ENCODE data around the gene SLC38A3. TPM values are rescaled to one million over a fixed set of nuclear protein-coding genes. Genes with fewer than 3 reads are reported as not detected.

Gene SLC38A3
- total RNA-seq, 2 experiments from 2014 or later = not detected

DNA sequence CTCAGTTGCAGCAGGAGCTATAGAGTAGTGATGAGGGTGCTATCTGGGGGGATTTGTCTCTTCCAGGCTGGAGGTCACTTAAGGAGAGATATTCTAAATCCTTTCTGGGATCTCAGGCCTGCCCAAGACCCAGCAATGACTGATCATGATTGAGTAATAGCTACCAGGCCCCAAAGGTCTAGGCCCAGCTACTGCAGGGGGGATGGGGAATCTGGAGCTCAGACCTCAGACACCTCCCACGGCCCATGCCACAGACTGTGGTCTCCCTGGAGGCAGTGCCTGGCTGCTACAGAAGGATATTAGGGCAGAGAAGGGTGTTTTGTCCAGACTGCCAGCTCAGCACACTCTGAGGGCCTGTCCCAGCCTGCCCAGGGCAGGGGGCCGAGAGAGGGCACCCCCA, 6.9 kb downstream of the SLC38A3 start:
- no peak overlapping the region for H3K4me3 Mint-ChIP-seq
- no peaks in the 10 kb centered on the region for H3K9me3 Mint-ChIP-seq (ENCODE audit: low read depth)
- DNase-seq (no peak), ATAC-seq (peak; percentile 43)
- H3K27me3 Mint-ChIP-seq = peaks cover 12% of the 10 kb centered on the region
- H3K4me1 Mint-ChIP-seq = peaks cover 2% of the 10 kb centered on the region
- no peak overlapping the region for H3K27ac Mint-ChIP-seq
- CTCF ChIA-PET = interaction anchor here (0.7 to 12.4 kb wide), 5 partner anchors 9 to 48 kb away, joined by 3 to 95 read pairs (median 4); partner anchors contain the start of gene GNAT1
- H3K36me3 Mint-ChIP-seq = no peaks in the 10 kb centered on the region

DNA sequence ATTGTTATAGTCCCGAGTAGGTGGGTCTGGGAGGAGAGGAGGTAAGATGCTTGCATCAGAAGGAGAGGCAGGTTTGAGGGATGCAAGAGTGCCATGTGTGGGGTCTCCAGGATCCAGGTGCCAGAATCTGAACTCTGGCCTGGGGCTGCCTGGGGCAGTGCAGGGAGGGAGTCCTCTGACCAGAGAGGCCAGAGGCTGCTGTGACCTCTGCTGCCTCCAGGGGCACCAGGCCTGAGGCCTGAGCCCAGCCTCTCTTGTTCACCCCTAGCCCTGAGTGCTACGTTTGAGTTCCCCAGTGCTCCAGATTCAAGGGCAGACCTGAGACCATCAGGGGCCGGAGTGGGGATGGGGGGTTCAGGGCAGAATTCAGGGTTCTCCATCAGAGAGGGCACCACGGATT, 7.4 kb downstream of the SLC38A3 start:
- CTCF ChIA-PET = interaction anchor here (3.1 to 12.4 kb wide), 2 partner anchors 14 to 19 kb away, joined by 17 to 95 read pairs; partner anchors contain the start of gene GNAT1
- Mint-ChIP-seq H3K36me3 (no peaks in the 10 kb centered on the region), H3K4me1 (peaks cover 2% of the 10 kb centered on the region), H3K4me3 (no peak overlapping the region), H3K27me3 (peaks cover 8% of the 10 kb centered on the region), H3K27ac (no peak overlapping the region), H3K9me3 (ENCODE audit: low read depth) (no peaks in the 10 kb centered on the region)
- DNase-seq = no peak
- ATAC-seq = no peak

DNA sequence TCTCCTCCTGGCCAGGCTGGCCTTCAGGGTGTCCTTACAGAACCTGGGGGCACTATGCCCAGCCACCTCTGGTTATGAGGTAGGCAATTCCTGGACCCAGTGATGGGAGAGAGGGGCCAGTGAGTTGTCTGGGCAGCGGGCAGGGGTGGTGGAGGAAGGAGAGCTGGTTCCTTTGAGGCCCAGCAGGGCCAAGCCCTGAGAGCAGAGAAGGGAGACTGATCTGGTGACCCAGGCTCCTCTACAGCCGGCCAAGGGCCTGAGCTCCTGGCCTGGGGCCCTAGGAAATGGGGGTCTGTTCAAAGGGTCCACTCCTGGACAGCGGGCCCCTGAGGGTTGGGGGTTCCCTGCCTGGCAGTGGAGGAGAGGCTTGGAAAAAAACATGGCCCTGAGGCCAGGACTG, 7.9 kb downstream of the SLC38A3 start:
- no peak for ATAC-seq
- no peak for DNase-seq
- peaks cover 2% of the 10 kb centered on the region for H3K4me1 Mint-ChIP-seq
- CTCF ChIA-PET = interaction anchor here (1.1 to 12.4 kb wide), 2 partner anchors 13 to 20 kb away, joined by 3 to 95 read pairs; partner anchors contain the start of gene GNAT1
- H3K9me3 Mint-ChIP-seq (ENCODE audit: low read depth) = no peaks in the 10 kb centered on the region
- no peaks in the 10 kb centered on the region for H3K36me3 Mint-ChIP-seq
- H3K4me3 Mint-ChIP-seq = no peak overlapping the region
- H3K27ac Mint-ChIP-seq = no peak overlapping the region
- H3K27me3 Mint-ChIP-seq = peaks cover 3% of the 10 kb centered on the region

DNA sequence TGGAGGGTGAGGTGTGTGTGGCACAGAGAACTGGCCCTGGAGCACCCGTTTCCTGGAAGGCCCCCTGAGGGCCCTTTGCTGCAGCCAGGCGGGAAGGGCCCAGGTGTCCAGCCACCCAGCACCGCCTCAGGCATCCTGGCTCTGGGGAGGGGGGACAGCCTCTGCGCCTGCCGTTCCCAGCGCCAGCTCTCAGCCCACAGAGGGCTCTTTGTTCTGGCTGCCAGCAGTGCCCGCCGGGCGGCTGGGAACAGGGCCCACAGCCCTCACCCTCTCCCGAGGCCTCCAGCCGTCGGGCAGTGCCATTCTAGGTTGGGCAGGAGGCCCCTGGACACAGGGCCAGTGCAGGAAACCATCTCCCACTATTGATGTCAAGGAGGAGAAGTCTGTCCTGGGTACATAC, 8.3 kb downstream of the SLC38A3 start:
- no peaks in the 10 kb centered on the region for H3K9me3 Mint-ChIP-seq (ENCODE audit: low read depth)
- no peak overlapping the region for H3K27ac Mint-ChIP-seq
- CTCF ChIA-PET = interaction anchor here (1.0 to 12.4 kb wide), 3 partner anchors 13 to 30 kb away, joined by 3 to 95 read pairs (median 3); partner anchors contain the start of gene GNAT1
- no peak overlapping the region for H3K4me3 Mint-ChIP-seq
- H3K4me1 Mint-ChIP-seq = peaks cover 2% of the 10 kb centered on the region
- H3K36me3 Mint-ChIP-seq = no peaks in the 10 kb centered on the region
- ATAC-seq = no peak
- DNase-seq = no peak
- H3K27me3 Mint-ChIP-seq = peaks cover 3% of the 10 kb centered on the region

DNA sequence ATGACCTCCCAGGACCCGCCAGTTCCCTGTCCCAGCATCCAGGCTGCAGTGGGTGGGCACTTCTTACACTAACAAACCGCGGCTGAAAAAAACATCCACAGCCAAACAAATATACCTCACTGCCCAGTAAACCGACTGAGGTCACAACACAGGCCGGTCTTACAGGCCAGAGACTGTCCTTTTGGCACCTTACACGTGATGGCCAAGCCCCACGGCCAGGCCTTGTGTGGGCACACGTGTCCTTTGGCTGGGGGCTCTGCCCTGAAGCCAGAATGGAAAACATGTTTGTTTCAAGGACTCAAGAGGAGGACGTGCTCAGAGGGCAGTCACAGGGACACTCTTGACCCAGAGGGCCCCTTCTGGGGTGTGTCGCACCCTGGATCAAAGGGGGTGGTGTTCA, 9.8 kb downstream of the SLC38A3 start:
- no peak overlapping the region for H3K27ac Mint-ChIP-seq
- DNase-seq = no peak
- H3K4me3 Mint-ChIP-seq = no peak overlapping the region
- no peak for ATAC-seq
- CTCF ChIA-PET = interaction anchor here (1.0 to 17.1 kb wide), 4 partner anchors 10 to 34 kb away, joined by 3 to 398 read pairs (median 6); partner anchors contain the start of gene GNAT1
- H3K4me1 Mint-ChIP-seq = peaks cover 2% of the 10 kb centered on the region
- no peaks in the 10 kb centered on the region for H3K36me3 Mint-ChIP-seq
- no peaks in the 10 kb centered on the region for H3K27me3 Mint-ChIP-seq
- no peaks in the 10 kb centered on the region for H3K9me3 Mint-ChIP-seq (ENCODE audit: low read depth)

DNA sequence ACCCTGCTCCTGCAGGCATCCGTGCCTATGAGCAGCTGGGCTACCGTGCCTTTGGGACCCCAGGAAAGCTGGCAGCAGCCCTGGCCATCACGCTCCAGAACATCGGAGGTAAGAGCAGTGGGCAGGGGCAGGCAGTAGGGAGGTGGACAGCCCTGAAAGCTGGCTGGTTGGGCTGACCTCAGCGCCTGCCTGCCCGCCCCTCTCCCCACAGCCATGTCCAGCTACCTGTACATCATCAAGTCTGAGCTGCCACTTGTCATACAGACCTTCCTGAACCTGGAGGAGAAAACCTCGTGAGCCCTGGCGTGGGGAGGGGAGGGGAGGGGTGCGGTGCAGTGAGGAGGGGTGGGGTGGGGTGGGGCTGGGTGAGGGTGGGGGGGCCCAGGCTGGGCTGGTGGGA, 10.5 kb downstream of the SLC38A3 start:
- CTCF ChIA-PET = interaction anchor here (1.0 to 17.1 kb wide), 4 partner anchors 9 to 34 kb away, joined by 3 to 398 read pairs (median 6); partner anchors contain the start of gene GNAT1
- Mint-ChIP-seq H3K4me3 (no peak overlapping the region), H3K4me1 (peaks cover 3% of the 10 kb centered on the region)

DNA sequence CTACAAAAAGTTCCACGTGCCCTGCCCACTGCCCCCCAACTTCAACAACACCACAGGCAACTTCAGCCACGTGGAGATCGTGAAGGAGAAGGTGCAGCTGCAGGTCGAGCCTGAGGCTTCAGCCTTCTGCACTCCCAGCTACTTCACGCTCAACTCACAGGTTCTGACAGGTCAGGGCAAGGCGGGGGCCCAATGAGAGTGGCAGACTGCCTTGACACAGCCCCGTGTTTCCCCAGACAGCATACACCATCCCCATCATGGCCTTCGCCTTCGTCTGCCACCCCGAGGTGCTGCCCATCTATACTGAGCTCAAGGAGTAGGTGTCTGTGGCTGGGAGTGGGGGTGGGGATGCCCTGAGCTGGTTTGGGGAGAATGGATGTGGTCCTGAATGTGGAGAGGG, 12.6 kb downstream of the SLC38A3 start:
- H3K4me3 Mint-ChIP-seq = no peak overlapping the region
- CTCF ChIA-PET = interaction anchor here (1.5 to 17.1 kb wide), 3 partner anchors 8 to 29 kb away, joined by 6 to 398 read pairs (median 9); partner anchors contain the start of gene GNAT1
- no peak overlapping the region for H3K27ac Mint-ChIP-seq
- H3K27me3 Mint-ChIP-seq = no peaks in the 10 kb centered on the region
- ATAC-seq = no peak
- H3K4me1 Mint-ChIP-seq = peaks cover 7% of the 10 kb centered on the region
- no peak for DNase-seq
- H3K36me3 Mint-ChIP-seq = no peaks in the 10 kb centered on the region
- H3K9me3 Mint-ChIP-seq (ENCODE audit: low read depth) = no peaks in the 10 kb centered on the region

More for the DNA sequence above, 10.5 kb downstream of the SLC38A3 start:
- Mint-ChIP-seq H3K27me3 (no peaks in the 10 kb centered on the region), H3K36me3 (no peaks in the 10 kb centered on the region), H3K27ac (no peak overlapping the region), H3K9me3 (ENCODE audit: low read depth) (no peaks in the 10 kb centered on the region)
- ATAC-seq (no peak), DNase-seq (no peak)

DNA sequence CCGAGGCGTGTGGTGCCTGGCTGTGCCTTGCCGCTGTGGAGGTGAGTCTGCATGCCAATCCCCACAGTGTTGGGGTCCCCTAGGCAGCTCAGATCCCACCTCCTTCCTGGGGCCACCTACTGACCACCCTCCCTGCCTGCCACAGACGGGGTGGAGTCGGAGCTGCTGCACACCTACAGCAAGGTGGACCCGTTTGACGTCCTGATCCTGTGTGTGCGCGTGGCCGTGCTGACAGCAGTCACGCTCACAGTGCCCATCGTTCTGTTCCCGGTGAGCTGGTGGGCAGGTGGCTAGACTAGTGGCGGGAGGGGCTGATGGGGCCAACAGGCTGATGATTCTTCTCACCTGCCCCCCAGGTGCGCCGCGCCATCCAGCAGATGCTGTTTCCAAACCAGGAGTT, 13.4 kb downstream of the SLC38A3 start:
- Mint-ChIP-seq H3K36me3 (no peaks in the 10 kb centered on the region), H3K4me3 (no peak overlapping the region), H3K9me3 (ENCODE audit: low read depth) (no peaks in the 10 kb centered on the region), H3K27ac (no peak overlapping the region), H3K27me3 (peaks cover 2% of the 10 kb centered on the region), H3K4me1 (peaks cover 7% of the 10 kb centered on the region)
- CTCF ChIA-PET = interaction anchor here (1.5 to 17.1 kb wide), 3 partner anchors 8 to 28 kb away, joined by 6 to 398 read pairs (median 9); partner anchors contain the start of gene GNAT1
- ATAC-seq (no peak), DNase-seq (no peak)

DNA sequence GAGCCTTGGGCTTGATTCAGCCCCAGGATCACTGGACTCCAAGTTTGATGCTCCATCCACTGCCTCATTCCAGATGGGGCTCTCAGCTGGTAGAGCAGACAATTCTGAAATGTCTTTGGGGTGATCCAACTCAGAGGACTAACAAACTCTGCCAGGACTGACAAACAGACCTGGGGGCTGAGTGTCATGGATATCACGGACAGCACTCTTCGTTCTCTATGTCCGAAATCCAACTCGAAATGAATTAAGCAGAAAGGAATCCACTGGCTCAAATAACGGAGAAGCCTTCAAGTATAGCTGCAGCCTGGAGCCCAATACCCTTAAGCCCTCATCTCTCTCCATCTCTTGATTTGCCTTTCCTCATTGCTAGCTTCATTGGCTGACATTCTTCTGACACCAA, 14.2 kb downstream of the SLC38A3 start:
- no peak for DNase-seq
- Mint-ChIP-seq H3K36me3 (no peaks in the 10 kb centered on the region), H3K4me1 (peaks cover 7% of the 10 kb centered on the region), H3K27ac (no peak overlapping the region), H3K9me3 (ENCODE audit: low read depth) (no peaks in the 10 kb centered on the region), H3K4me3 (no peak overlapping the region), H3K27me3 (peaks cover 6% of the 10 kb centered on the region)
- ATAC-seq = no peak
- CTCF ChIA-PET = interaction anchor here (1.9 to 17.1 kb wide), 2 partner anchors 27 to 28 kb away, joined by 6 to 398 read pairs; partner anchors contain the start of gene GNAT1

DNA sequence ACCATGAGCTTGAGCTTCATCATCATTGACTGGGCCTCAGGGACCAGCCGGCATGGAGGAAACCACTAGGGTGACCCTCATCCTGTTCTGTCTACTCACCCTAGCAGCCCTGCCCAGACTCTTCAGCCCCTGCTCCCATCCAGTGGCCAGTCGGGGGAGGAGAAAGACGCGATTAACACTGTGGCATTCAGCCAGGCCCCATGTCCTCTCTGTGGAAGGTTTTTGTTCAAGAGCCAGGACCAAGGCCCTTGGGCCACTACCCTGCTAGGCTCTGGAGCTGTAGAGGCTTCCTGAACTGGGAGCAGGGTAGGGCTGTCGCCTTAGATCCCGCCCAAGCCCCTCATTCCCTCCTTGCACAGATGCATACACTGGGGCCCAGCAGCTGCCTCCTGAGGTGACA, 15.0 kb downstream of the SLC38A3 start:
- ATAC-seq (no peak), DNase-seq (no peak)
- H3K9me3 Mint-ChIP-seq (ENCODE audit: low read depth) = no peaks in the 10 kb centered on the region
- no peaks in the 10 kb centered on the region for H3K36me3 Mint-ChIP-seq
- no peak overlapping the region for H3K27ac Mint-ChIP-seq
- CTCF ChIA-PET = interaction anchor here (1.6 to 17.1 kb wide), 3 partner anchors 9 to 29 kb away, joined by 4 to 398 read pairs (median 15); partner anchors contain the start of gene GNAT1
- peaks cover 7% of the 10 kb centered on the region for H3K4me1 Mint-ChIP-seq
- peaks cover 10% of the 10 kb centered on the region for H3K27me3 Mint-ChIP-seq
- no peak overlapping the region for H3K4me3 Mint-ChIP-seq

DNA sequence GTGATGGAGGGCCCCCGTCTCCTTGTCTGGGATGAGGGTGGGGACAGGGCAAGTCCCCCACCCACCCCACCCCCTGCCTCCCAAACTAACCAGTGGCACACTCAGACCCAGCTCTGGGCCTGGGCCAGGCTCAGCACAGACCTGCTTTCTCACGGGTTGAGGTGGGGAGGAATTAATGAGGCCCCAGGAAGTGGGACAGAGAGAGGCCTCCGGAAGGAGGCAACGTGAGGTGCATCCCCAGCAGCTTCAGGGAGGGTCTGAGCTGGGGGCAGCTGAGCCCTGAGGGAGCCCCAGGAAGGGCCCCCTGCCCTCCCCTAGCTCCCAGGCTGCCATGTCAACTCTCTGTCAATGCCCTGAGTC, 16.0 kb downstream of the SLC38A3 start:
- Mint-ChIP-seq H3K9me3 (ENCODE audit: low read depth) (no peaks in the 10 kb centered on the region), H3K27me3 (peaks cover 14% of the 10 kb centered on the region), H3K27ac (peak overlapping the region; percentile 63), H3K36me3 (no peaks in the 10 kb centered on the region), H3K4me1 (peaks cover 13% of the 10 kb centered on the region), H3K4me3 (no peak overlapping the region)
- ATAC-seq (peak; percentile 59), DNase-seq (no peak)
- CTCF ChIA-PET = interaction anchor here (1.0 to 17.1 kb wide), 7 partner anchors 10 to 54 kb away, joined by 3 to 398 read pairs (median 5); partner anchors contain the start of gene GNAT1

DNA sequence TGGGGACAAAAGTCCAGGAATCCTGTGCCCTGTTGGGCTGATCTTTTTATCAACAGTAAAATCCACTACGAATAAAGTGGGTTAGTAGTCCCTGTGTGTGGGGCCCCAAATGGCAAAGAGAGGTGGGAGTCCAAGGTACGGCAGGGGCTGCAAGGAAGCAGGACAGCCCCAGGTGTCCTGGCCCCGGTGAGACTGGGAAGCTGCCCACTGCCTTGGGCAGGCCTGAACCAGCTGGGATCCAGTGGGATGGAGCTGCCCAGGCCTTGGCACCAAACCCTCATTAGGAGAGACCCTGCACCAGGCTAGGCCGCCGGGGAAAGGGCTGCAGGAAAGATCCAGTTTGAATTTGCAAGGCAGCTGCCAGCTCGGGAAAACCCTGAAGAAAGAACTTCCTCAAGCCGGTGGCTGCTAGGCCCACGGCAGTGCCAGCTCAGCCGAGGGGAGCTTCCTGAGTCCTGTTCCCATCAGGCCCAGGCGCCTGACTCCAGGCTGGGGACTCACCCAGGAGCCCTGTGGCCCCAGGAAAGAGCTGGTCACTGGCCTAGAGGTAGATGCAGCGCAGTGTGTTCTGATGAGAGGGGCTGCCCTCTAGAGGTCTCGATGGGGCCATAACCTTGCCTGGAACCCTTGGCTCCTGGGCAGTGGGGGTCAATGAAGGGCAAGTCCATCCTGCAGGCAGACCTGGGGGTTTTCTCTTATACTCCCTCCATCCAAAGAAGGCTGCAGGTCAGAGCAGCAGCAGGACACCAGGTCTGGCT, 16.5 kb downstream of the SLC38A3 start:
- Mint-ChIP-seq H3K4me1 (peaks cover 17% of the 10 kb centered on the region), H3K27ac (peak overlapping the region; percentile 63), H3K36me3 (no peaks in the 10 kb centered on the region), H3K27me3 (peaks cover 14% of the 10 kb centered on the region), H3K4me3 (no peak overlapping the region), H3K9me3 (ENCODE audit: low read depth) (no peaks in the 10 kb centered on the region)
- ATAC-seq = no peak
- CTCF ChIA-PET = interaction anchor here (1.0 to 17.1 kb wide), 7 partner anchors 10 to 53 kb away, joined by 3 to 398 read pairs (median 5); partner anchors contain the start of gene GNAT1
- no peak for DNase-seq

DNA sequence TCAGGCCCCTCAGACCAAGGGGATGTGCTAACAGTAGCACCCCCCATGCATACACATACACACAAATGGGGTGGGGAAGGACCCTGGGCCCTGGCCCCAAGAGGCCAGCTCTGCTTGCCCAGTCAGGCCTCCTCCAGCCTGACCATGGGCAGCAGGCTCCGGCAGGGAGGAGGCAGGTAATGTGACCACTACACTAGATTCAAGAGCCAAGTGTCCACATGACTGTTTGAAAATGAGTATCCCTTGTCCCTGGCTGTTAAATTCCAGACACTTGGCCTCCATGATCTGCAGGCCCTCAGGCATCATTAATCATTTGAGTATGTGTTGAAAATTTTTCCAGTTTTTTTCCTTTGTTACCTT, 17.1 kb downstream of the SLC38A3 start:
- peaks cover 14% of the 10 kb centered on the region for H3K27me3 Mint-ChIP-seq
- no peaks in the 10 kb centered on the region for H3K9me3 Mint-ChIP-seq (ENCODE audit: low read depth)
- CTCF ChIA-PET = interaction anchor here (1.0 to 17.1 kb wide), 5 partner anchors 14 to 42 kb away, joined by 3 to 398 read pairs (median 6); partner anchors contain the start of gene GNAT1
- no peak overlapping the region for H3K4me3 Mint-ChIP-seq
- no peaks in the 10 kb centered on the region for H3K36me3 Mint-ChIP-seq
- DNase-seq = no peak
- H3K4me1 Mint-ChIP-seq = peaks cover 22% of the 10 kb centered on the region
- no peak overlapping the region for H3K27ac Mint-ChIP-seq
- no peak for ATAC-seq

Measured in activated CD8-positive, alpha-beta memory T cell treated with anti-CD3 and anti-CD28 coated beads, Interleukin-2, amount 10 ng/mL, durations not matched to agents 7 days and 5 days (primary cell).